ENCODE data around the gene MPLKIP.
"Not testable (repeated sequence)": the region's sequence is repeated elsewhere in the genome, so short reads cannot be mapped to it uniquely, and the experiment has no call there.

MPLKIP gene

GRCh38 chr7:40134428-40135316, at the start of gene MPLKIP, which contains the start of gene SUGCT:
Gene MPLKIP (minus strand): TSS chr7:40134622. CDS start chr7:40134567, 55 bp downstream.
Gene SUGCT (plus strand): TSS chr7:40135005.
- peak; percentile 72 for DNase-seq (ENCODE audit: low read depth in 2 of 2)

DNA sequence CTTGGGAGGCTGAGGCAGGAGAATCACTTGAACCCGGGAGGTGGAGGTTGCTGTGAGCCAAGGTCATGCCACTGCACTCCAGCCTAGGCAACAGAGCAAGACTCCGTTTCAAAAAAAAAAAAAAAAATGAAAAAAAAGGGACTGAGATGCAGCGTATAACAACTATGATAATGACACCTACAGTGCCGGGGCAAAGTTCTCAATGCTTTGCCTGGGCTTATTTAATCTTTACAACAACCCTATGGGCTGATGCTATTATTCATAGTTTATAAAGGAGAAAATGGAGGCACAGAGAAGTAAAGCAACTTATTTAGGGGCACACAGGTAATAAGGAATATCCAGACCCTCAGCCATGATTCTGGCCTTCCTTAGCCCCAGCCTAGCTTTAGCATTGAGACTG, 48.0 kb upstream of the MPLKIP start:
- DNase-seq (ENCODE audit: low read depth in 2 of 2), result no peak

- no peak for DNase-seq (ENCODE audit: low read depth in 2 of 2)
Measured at GRCh38 chr7:40177071-40177470, 42.6 kb upstream of the MPLKIP start.

DNA sequence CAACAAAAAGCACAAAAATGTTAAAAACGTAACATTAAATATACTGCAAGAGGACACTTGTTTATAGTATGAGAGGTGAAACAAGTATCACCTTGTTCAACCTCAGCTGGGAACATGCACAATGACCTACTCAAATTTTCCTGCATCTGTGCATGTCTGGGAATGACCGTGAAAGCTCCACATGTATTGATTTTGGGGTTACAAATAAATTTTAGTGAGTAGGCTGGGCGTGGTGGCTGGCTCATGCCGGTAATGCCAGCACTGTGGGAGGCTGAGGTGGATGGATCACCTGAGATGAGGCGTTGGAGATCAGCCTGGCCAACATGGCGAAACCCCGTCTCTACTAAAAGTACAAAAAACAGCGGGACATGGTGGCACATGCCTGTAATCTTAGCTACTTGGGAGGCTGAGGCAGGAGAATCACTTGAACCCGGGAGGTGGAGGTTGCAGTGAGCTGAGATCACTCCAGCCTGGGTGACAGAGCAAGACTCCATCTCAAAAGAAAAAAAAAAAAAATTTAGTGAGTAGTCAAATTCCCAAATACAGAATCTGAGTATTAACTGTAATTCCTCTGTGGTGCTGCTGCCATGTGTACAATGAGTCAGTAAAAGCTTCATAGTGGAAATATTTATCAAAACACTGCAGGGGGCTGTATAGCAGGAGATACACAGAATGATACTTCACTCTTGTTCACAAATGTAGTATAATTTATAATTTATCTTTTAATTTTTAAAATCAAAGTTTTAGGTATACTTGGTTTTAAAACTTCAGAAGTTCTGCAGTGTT, 41.5 kb upstream of the MPLKIP start:
- DNase-seq (ENCODE audit: low read depth in 2 of 2), result no peak

GRCh38 chr7:40175256-40175655, 40.8 kb upstream of the MPLKIP start:
- not testable (repeated sequence) for DNase-seq (ENCODE audit: low read depth in 2 of 2)

DNA sequence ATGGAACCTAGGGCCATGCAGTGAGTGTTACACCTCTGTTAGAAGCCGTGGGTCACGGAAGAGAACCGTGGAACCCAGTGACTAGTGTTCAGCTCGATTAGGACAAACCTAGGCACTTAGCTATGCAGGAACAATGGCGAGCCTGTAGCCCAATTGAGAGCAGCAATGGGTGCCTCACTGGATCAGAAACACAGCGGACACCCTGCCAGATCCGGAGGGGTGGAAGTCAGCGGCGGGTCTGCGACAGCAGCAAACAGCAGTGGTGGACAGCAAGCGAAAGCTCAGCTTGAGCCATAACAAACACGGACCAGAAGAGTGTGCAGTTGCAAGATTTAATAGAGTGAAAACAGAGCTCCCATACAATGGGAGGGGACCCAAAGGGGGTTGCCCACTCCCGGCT, 38.7 kb upstream of the MPLKIP start:
- DNase-seq (ENCODE audit: low read depth in 2 of 2), result not testable (repeated sequence)

DNA sequence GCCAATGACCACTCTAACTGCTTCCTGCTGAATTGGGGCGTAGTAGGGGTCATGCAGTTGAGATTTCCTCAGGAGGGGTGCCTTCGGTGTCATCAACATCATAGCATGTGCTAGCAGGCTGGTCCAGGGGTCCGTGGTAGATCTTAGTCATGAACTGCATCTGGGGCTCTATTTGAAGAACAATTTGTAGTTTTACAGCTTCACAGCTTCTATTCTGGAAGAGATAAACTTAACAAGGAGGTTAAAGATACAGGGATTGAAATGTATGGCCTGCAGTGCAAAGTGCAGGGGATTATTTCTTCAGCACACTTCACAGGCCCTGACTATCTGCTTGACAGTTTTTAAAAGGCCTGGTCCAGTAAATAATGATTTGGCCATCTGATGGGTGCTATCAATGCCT, 33.8 kb upstream of the MPLKIP start:
- not testable (repeated sequence) for DNase-seq (ENCODE audit: low read depth in 2 of 2)

DNA sequence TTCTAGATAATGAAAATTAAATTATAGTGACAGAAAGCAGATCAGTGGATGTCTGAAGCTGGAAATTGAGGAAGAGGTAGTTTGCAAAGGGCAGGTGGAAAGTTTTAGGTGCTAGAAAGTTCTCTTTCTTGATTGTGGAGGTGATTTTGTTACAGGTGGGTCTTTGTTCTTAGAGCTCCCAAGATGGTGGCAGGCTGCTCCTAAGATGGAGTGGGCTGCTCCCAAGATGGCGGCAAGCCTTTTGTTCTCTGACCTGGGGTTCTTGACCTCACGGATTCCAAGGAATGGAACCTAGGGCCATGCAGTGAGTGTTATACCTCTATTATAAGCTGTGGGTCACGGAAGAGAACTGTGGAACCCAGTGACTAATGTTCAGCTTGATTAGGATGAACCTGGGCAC, 32.9 kb upstream of the MPLKIP start:
- no peak for DNase-seq (ENCODE audit: low read depth in 2 of 2)

DNA sequence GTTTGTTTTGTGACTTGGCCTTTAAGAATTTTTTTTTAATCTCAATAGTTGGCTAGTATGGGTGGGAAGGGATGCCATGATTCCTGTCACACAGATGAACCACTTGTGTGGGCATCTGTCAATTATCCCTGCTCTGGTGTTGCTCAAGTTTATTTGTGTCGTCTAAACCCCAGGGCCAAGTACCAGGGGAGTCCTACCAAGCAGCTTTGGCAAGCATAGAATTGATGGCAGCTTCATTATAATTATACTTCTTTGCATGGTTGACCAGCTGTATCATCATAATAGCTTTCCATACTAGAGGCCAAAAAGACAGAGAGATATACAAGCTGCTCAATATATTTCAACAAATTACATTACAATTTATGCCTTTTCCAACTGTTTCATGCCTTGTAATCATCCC, 30.8 kb upstream of the MPLKIP start:
- DNase-seq (ENCODE audit: low read depth in 2 of 2), result no peak

- no peak for DNase-seq (ENCODE audit: low read depth in 2 of 2)
Measured at GRCh38 chr7:40162516-40162915, 28.1 kb upstream of the MPLKIP start.

GRCh38 chr7:40156988-40157387, 22.6 kb upstream of the MPLKIP start:
- no peak for DNase-seq (ENCODE audit: low read depth in 2 of 2)

DNA sequence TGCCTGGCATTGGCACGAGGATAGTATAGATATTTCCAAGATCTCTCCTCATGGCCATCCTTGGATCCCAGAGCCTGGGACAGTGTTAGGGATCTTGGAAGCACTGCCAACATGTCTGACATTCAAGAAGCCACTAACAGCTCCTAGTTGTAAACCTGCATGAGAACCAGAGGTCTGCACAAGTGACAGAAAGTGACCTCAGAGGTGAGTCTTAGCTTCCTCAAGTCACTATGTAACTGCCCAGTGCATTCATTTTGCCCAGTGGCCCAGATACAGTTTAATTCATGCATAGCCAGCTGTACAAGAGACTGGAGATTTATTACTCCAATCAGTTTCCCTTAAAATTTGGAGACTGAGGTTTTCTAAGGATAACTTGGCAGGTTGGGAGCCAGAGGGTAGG, 17.1 kb upstream of the MPLKIP start:
- no peak for DNase-seq (ENCODE audit: low read depth in 2 of 2)

- DNase-seq (ENCODE audit: low read depth in 2 of 2), result no peak
Measured at GRCh38 chr7:40148671-40149070, 14.2 kb upstream of the MPLKIP start.

DNA sequence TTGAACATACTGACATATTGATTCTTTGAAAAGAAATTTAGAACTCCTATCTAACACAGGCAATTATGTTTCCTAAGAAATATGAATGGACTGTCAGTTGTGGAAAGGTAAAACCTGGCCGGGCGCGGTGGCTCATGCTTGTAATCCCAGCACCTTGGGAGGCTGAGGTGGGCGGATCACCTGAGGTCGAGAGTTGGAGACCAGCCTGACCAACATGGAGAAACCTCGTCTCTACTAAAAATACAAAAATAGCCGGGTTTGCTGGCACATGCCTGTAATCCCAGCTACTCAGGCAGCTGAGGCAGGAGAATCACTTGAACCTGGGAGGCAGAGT, 13.8 kb upstream of the MPLKIP start:
- not testable (repeated sequence) for DNase-seq (ENCODE audit: low read depth in 2 of 2)

GRCh38 chr7:40147371-40148246, 13.2 kb upstream of the MPLKIP start:
- DNase-seq (ENCODE audit: low read depth in 2 of 2), result no peak

DNA sequence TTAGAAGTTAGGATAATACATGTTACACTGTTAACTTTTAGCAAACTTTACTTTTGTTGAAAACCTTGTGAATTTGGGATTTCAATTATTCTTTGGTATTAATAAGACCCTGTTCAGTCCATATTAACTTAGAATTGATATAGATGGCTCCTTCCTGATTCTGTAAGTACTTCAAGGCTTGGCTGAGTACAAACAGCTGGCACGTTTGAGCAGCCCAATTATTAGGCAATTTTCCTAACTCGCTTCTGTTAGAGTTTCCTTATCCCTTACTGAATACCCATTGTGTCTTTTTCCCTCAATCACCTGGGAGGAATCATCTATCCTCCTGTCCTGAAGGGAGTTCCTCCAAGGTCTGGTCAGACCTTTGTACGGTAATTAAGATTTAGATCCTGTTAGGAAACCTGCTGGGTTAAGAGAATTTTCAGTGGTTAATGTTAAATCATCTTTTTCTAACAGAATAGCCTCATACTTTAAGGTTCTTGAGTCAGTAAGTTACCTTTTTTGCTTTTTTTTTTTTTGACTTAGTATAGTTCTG, 11.2 kb upstream of the MPLKIP start:
- DNase-seq (ENCODE audit: low read depth in 2 of 2), result not testable (repeated sequence)

- not testable (repeated sequence) for DNase-seq (ENCODE audit: low read depth in 2 of 2)
Measured at GRCh38 chr7:40141916-40142315, 7.5 kb upstream of the MPLKIP start.

- not testable (repeated sequence) for DNase-seq (ENCODE audit: low read depth in 2 of 2)
Measured at GRCh38 chr7:40139891-40140290, 5.5 kb upstream of the MPLKIP start.

DNA sequence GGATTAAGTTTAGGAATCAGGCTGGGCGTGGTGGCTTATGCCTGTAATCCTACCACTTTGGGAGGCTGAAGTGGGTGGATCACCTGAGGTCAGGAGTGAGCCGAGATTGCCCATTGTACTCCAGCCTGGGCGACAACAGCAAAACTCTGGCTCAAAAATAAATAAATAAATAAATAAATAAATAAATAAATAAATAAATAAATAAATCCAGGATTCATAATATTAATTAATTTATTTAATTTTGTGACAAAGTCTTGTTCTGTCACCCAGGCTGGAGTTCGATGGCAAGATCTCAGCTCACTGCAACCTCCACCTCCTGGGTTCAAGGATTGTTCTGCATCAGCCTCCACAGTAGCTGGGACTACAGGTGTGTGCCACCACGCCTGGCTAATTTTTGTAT, 4.6 kb upstream of the MPLKIP start:
- no peak for DNase-seq (ENCODE audit: low read depth in 2 of 2)

DNA sequence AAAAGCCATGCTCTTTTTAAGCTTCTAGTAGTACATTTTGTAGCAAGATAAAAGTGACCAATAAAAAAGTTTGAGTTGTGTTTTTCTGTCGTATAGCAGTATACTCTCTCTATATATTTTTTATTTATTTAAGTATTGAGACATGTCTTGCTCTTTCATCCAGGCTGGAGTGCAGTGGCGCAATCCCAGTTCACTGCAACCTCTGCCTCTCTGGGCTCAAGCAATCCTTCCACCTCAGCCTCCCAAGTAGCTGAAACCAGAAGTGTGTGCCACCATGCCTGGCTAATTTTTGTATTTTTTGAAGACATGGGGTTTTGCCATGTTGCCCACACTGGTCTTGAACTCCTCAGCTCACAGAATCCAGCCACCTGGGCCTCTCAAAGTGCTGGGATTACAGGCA, 3.1 kb upstream of the MPLKIP start:
- no peak for DNase-seq (ENCODE audit: low read depth in 2 of 2)

DNA sequence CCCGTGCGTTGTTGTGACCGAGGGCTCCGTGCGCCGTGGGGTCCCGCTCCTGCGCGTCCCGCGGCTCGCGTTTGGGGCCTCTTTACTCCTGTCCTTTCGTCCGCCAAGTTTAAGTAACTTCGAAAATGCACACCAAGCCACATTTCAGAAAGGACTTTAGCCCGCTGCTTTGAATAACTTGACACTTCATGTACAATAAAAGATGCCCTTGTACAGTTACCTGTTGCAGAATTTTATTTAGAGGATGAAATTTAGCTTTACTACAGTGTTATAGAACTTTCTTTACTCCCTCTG, 842 bp upstream of the MPLKIP start:
- DNase-seq (ENCODE audit: low read depth in 2 of 2), result no peak

All from stimulated activated CD8-positive, alpha-beta memory T cell treated with anti-CD3 and anti-CD28 coated beads, Interleukin-7, amount 100 ng/mL, for 1 hour (primary cell).